ENCODE data around the gene TMEM120A. TPM values are rescaled to one million over a fixed set of nuclear protein-coding genes. Genes with fewer than 3 reads are reported as not detected.
A peak's percentile ranks its signal among the peaks of the same experiment; 100 is the strongest.
"Not testable (repeated sequence)": the region's sequence is repeated elsewhere in the genome, so short reads cannot be mapped to it uniquely, and the experiment has no call there.

TMEM120A gene
- total RNA-seq, 2 donors from 2014 or later: 35.3 to 50.0 TPM

- Histone ChIP-seq H3K27me3 (no peaks in the 10 kb centered on the region), H3K27ac (peak overlapping the region; percentile 55 to 62), H3K4me1 (peaks cover 0 to 26% of the 10 kb centered on the region in 2 donors), H3K9me3 (no peaks in the 10 kb centered on the region), H3K4me3 (no peak overlapping the region), H3K36me3 (no peaks in the 10 kb centered on the region)
- TF ChIP-seq CTCF (IDR thresholded peaks at IDR 0.05): no peak
- DNase-seq (ENCODE audit: low spot score): no peak
Measured at GRCh38 chr7:76009672-76010600, 15.5 kb upstream of the TMEM120A start.

- H3K4me3 ChIP-seq: no peak overlapping the region
- peaks cover 0 to 26% of the 10 kb centered on the region in 2 donors for H3K4me1 ChIP-seq
- H3K27ac ChIP-seq: no peak overlapping the region
- no peaks in the 10 kb centered on the region for H3K27me3 ChIP-seq
- no peak for TF ChIP-seq CTCF (IDR thresholded peaks at IDR 0.05)
- no peaks in the 10 kb centered on the region for H3K9me3 ChIP-seq
- DNase-seq (ENCODE audit: low spot score): no peak
- H3K36me3 ChIP-seq: peaks cover 5% of the 10 kb centered on the region
Measured at GRCh38 chr7:76008156-76008687, 13.8 kb upstream of the TMEM120A start.

GRCh38 chr7:76005004-76005403, 10.6 kb upstream of the TMEM120A start:
- DNase-seq (ENCODE audit: low spot score); H3K27me3 ChIP-seq; H3K36me3 ChIP-seq; H3K4me3 ChIP-seq; H3K27ac ChIP-seq; H3K4me1 ChIP-seq; H3K9me3 ChIP-seq: not testable (repeated sequence)

GRCh38 chr7:76003351-76003750, 9.0 kb upstream of the TMEM120A start:
- TF ChIP-seq CTCF (IDR thresholded peaks at IDR 0.05): no peak
- peaks cover 9% of the 10 kb centered on the region for H3K36me3 ChIP-seq
- H3K4me1 ChIP-seq: no peaks in the 10 kb centered on the region
- no peak for DNase-seq (ENCODE audit: low spot score)
- H3K9me3 ChIP-seq: no peaks in the 10 kb centered on the region
- H3K27ac ChIP-seq: no peak overlapping the region
- no peak overlapping the region for H3K4me3 ChIP-seq
- H3K27me3 ChIP-seq: no peaks in the 10 kb centered on the region

- Histone ChIP-seq H3K27ac (no peak overlapping the region), H3K4me3 (no peak overlapping the region), H3K27me3 (no peaks in the 10 kb centered on the region), H3K36me3 (peaks cover 9% of the 10 kb centered on the region), H3K4me1 (no peaks in the 10 kb centered on the region), H3K9me3 (no peaks in the 10 kb centered on the region)
- no peak for DNase-seq (ENCODE audit: low spot score)
- TF ChIP-seq CTCF (IDR thresholded peaks at IDR 0.05): no peak
Measured at GRCh38 chr7:76002822-76003221, 8.4 kb upstream of the TMEM120A start.

- no peak overlapping the region for H3K4me3 ChIP-seq
- H3K27ac ChIP-seq: no peak overlapping the region
- no peaks in the 10 kb centered on the region for H3K27me3 ChIP-seq
- H3K36me3 ChIP-seq: peaks cover 9% of the 10 kb centered on the region
- H3K9me3 ChIP-seq: no peaks in the 10 kb centered on the region
- DNase-seq (ENCODE audit: low spot score): no peak
- no peaks in the 10 kb centered on the region for H3K4me1 ChIP-seq
- TF ChIP-seq CTCF (IDR thresholded peaks at IDR 0.05): no peak
Measured at GRCh38 chr7:76002139-76002538, 7.7 kb upstream of the TMEM120A start.

All from right atrium auricular region (tissue), 2 donors.